Activated CD8-positive, alpha-beta memory T cell treated with anti-CD3 and anti-CD28 coated beads for 24 hours (primary cell): ENCODE results near the gene THOC6.
"Not testable (repeated sequence)": the region's sequence is repeated elsewhere in the genome, so short reads cannot be mapped to it uniquely, and the experiment has no call there.

ENCODE experiments used
- DNase-seq: peaks from one replicate; pipeline ENCODE4 v3.0.0-alpha.2; 2020

THOC6 gene

GRCh38 chr16:3075946-3076345, 52.1 kb downstream of the THOC6 start:
- not testable (repeated sequence) for DNase-seq

DNA sequence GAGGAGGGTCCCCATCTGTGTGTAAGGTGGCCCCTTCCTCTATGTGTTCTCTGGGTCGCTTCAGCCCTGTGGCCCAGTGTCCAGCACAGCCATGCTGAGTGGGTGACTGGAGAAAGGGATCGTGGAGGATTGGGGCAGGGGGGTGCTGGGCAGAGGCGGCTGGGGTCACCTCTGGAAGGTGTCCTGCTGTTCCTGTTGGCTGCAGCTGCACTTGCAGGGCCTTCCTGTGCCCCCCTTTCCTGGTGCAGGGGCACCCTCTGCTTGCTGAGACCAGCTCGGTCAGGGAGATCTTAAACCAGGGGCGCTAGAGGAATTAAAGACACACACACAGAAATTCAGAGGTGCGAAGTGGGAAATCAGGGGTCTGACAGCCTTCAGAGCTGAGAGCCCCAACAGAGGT, 52.7 kb downstream of the THOC6 start:
- DNase-seq: no peak
